MM.1S (cell line): Measurements from ENCODE around the gene AZIN2.

Experiments used
- EZH2 ChIP-seq: fragments of 300-600 bp; sonication (generic); optimal IDR thresholded peaks from 2 replicates; pipeline ENCODE3; 2017; ENCODE audit warnings: low read depth, mild to moderate bottlenecking, antibody characterized with exemption, low read length, mixed read lengths
- EZH2phosphoT487 ChIP-seq: fragments of 300-600 bp; sonication (generic); IDR thresholded peaks from 2 replicates; pipeline ENCODE4 v1.6.1; 2018; ENCODE audit warnings: antibody characterized with exemption, low read length
- TF ChIP-seq, protein P1 (sequence below): fragments of 300-600 bp; sonication (generic); IDR thresholded peaks from 2 replicates; pipeline ENCODE4 v1.5.1; 2016; ENCODE audit warnings: antibody characterized with exemption, low read length, mixed read lengths

DNA sequence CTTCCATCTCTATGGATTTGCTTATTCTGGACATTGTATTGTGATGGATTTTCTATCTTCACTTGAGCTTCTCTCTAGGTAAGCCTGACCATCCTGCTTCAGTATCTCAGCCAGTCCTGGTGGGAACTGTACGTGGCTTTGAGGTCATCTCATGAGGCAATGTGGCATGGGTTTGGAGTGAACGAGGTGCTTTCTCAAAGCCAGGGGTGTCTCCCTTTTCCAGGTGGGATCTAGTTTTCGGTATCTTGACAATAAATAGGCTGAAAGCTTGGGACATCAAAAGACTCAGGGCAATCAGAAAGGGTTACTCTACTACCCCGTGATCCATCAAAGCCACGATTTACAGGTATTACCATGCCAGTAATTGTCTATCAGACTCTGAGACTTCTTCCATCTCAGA is 40.8 kb downstream of the AZIN2 start:
- TF ChIP-seq, protein P1, sequence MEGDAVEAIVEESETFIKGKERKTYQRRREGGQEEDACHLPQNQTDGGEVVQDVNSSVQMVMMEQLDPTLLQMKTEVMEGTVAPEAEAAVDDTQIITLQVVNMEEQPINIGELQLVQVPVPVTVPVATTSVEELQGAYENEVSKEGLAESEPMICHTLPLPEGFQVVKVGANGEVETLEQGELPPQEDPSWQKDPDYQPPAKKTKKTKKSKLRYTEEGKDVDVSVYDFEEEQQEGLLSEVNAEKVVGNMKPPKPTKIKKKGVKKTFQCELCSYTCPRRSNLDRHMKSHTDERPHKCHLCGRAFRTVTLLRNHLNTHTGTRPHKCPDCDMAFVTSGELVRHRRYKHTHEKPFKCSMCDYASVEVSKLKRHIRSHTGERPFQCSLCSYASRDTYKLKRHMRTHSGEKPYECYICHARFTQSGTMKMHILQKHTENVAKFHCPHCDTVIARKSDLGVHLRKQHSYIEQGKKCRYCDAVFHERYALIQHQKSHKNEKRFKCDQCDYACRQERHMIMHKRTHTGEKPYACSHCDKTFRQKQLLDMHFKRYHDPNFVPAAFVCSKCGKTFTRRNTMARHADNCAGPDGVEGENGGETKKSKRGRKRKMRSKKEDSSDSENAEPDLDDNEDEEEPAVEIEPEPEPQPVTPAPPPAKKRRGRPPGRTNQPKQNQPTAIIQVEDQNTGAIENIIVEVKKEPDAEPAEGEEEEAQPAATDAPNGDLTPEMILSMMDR: no peak
- TF ChIP-seq EZH2 (no peak), EZH2phosphoT487 (no peak)
